ENCODE results near the gene ERN2. TPM values are rescaled to one million over a fixed set of nuclear protein-coding genes. Genes with fewer than 3 reads are reported as not detected.
A peak's percentile ranks its signal among the peaks of the same experiment; 100 is the strongest.

ERN2 gene
- total RNA-seq, 2 donors from 2014 or later: 1.3 to 1.4 TPM

DNA sequence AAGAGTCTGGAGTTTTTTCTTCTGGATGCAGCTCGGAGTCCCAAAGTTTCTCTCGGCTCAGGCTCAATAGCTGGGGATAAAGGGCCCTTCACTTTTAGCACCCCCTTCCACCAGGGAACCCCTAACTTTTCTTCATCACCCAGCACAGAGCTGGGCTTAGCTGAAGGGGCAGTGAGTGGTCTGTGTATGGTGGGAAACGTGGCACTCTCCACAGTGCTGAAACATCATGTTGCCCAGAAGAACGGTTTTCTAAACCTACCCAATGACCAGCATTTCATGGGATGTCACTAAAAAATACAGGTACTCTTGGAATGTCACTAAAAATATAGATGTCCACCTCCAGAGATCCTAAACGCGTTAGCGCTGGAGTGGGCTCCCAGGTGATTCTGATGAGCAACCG lies 12.0 kb downstream of the ERN2 start:
- Mint-ChIP-seq H3K36me3 (ENCODE audit: low read depth) (no peaks in the 10 kb centered on the region), H3K27ac (no peak overlapping the region), H3K27me3 (ENCODE audit: insufficient read depth) (peaks cover 10% of the 10 kb centered on the region), H3K4me3 (no peak overlapping the region), H3K4me1 (peaks cover 5% of the 10 kb centered on the region), H3K9me3 (peaks cover 9% of the 10 kb centered on the region)
- no peak overlapping the region for H3K27ac ChIP-seq (ENCODE audit: low read depth, low read length)
- H3K9ac ChIP-seq (ENCODE audit: extremely low read depth, low read length, poor library complexity, severe bottlenecking): no peak overlapping the region
- TF ChIP-seq, protein P1, sequence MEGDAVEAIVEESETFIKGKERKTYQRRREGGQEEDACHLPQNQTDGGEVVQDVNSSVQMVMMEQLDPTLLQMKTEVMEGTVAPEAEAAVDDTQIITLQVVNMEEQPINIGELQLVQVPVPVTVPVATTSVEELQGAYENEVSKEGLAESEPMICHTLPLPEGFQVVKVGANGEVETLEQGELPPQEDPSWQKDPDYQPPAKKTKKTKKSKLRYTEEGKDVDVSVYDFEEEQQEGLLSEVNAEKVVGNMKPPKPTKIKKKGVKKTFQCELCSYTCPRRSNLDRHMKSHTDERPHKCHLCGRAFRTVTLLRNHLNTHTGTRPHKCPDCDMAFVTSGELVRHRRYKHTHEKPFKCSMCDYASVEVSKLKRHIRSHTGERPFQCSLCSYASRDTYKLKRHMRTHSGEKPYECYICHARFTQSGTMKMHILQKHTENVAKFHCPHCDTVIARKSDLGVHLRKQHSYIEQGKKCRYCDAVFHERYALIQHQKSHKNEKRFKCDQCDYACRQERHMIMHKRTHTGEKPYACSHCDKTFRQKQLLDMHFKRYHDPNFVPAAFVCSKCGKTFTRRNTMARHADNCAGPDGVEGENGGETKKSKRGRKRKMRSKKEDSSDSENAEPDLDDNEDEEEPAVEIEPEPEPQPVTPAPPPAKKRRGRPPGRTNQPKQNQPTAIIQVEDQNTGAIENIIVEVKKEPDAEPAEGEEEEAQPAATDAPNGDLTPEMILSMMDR (conservative IDR thresholded peaks at IDR 0.05): no peak
- H3K9me3 ChIP-seq (ENCODE audit: control insufficient read depth, low read length): no peaks in the 10 kb centered on the region
- H3K27me3 ChIP-seq (ENCODE audit: control insufficient read depth, insufficient read depth, low read length, poor library complexity, severe bottlenecking): no peaks in the 10 kb centered on the region
- 72 to 79% methylated on average over 6 to 8 of the region's 8 CpGs for WGBS, 2 experiments (ENCODE audit: insufficient coverage in 1 of 2, insufficient read length in 1 of 2)
- H3K36me3 ChIP-seq (ENCODE audit: control insufficient read depth, insufficient read depth, low read length): no peaks in the 10 kb centered on the region
- H3K4me1 ChIP-seq (ENCODE audit: control insufficient read depth, insufficient read depth, low read length): no peaks in the 10 kb centered on the region
- no peak for DNase-seq
- no peak overlapping the region for H3K4me3 ChIP-seq (ENCODE audit: low read length)

DNA sequence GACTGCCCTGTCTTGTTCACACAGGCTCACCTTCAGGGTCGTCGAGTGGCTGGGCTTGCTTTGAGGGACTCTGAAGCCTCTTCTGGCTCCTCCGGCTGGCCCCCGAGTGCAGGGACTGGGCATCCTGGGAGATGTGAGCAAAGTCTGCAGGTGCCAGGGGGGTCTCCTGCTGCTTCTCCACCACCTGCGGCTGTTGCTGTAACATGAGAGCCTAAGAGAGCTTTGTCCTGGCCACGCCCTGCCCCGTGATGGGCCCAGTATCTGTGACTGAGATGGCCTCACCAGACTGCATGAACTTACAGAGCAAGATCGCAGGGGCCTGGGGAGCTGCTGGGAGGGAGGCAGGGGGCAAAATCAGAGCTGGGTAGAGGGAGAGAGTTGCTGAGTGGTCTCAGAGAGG lies 12.5 kb downstream of the ERN2 start:
- Histone ChIP-seq H3K27me3 (ENCODE audit: control insufficient read depth, insufficient read depth, low read length, poor library complexity, severe bottlenecking) (no peaks in the 10 kb centered on the region), H3K9ac (ENCODE audit: extremely low read depth, low read length, poor library complexity, severe bottlenecking) (no peak overlapping the region), H3K36me3 (ENCODE audit: control insufficient read depth, insufficient read depth, low read length) (no peaks in the 10 kb centered on the region), H3K27ac (ENCODE audit: low read depth, low read length) (no peak overlapping the region), H3K4me1 (ENCODE audit: control insufficient read depth, insufficient read depth, low read length) (no peaks in the 10 kb centered on the region), H3K9me3 (ENCODE audit: control insufficient read depth, low read length) (no peaks in the 10 kb centered on the region), H3K4me3 (ENCODE audit: low read length) (no peak overlapping the region)
- TF ChIP-seq, protein P1 (conservative IDR thresholded peaks at IDR 0.05): no peak
- Mint-ChIP-seq H3K4me3 (no peak overlapping the region), H3K27ac (no peak overlapping the region), H3K4me1 (peaks cover 5% of the 10 kb centered on the region), H3K36me3 (ENCODE audit: low read depth) (no peaks in the 10 kb centered on the region), H3K9me3 (peaks cover 9% of the 10 kb centered on the region), H3K27me3 (ENCODE audit: insufficient read depth) (peaks cover 10% of the 10 kb centered on the region)
- DNase-seq: peak; percentile 82
- WGBS, 2 experiments (ENCODE audit: insufficient coverage in 1 of 2, insufficient read length in 1 of 2): 49 to 60% methylated on average over 4 to 8 of the region's 8 CpGs

DNA sequence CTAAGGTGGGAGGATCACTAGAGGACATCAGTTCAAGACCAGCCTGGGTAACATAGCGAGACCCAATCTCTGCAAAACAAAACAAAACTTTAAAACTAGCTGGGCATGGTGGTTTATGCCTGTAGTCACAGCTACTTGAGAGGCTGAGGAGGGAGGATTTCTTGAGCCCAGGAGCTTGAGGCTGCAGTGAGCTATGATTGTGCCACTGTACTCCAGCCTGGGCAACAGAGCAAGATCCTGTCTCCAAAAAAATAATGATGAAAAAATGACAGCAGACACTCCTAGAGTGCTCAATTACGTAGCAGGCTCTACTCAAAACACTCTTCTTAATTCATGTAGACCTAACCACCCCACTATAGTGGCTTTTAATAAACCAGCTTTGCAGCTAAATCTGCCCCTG lies 12.9 kb downstream of the ERN2 start:
- no peaks in the 10 kb centered on the region for H3K36me3 ChIP-seq (ENCODE audit: control insufficient read depth, insufficient read depth, low read length)
- Mint-ChIP-seq H3K4me1 (peaks cover 6% of the 10 kb centered on the region), H3K36me3 (ENCODE audit: low read depth) (no peaks in the 10 kb centered on the region), H3K27ac (no peak overlapping the region), H3K27me3 (ENCODE audit: insufficient read depth) (peaks cover 10% of the 10 kb centered on the region), H3K9me3 (peaks cover 9% of the 10 kb centered on the region), H3K4me3 (no peak overlapping the region)
- DNase-seq: no peak
- no peak overlapping the region for H3K4me3 ChIP-seq (ENCODE audit: low read length)
- H3K9ac ChIP-seq (ENCODE audit: extremely low read depth, low read length, poor library complexity, severe bottlenecking): no peak overlapping the region
- H3K27ac ChIP-seq (ENCODE audit: low read depth, low read length): no peak overlapping the region
- H3K9me3 ChIP-seq (ENCODE audit: control insufficient read depth, low read length): no peaks in the 10 kb centered on the region
- 80 to 88% methylated on average over 1 to 2 of the region's 2 CpGs for WGBS, 2 experiments (ENCODE audit: insufficient coverage in 1 of 2, insufficient read length in 1 of 2)
- TF ChIP-seq, protein P1 (conservative IDR thresholded peaks at IDR 0.05): no peak
- H3K4me1 ChIP-seq (ENCODE audit: control insufficient read depth, insufficient read depth, low read length): no peaks in the 10 kb centered on the region
- H3K27me3 ChIP-seq (ENCODE audit: control insufficient read depth, insufficient read depth, low read length, poor library complexity, severe bottlenecking): no peaks in the 10 kb centered on the region

All from endodermal cell (in vitro differentiated cells).